22Rv1 (cell line): ENCODE measurements around the gene RABIF.

Experiments
- ZFX ChIP-seq: fragments of 450-650 bp; IDR thresholded peaks from 2 replicates; pipeline ENCODE4 v1.6.1; 2017; ENCODE audit warnings: antibody characterized with exemption, borderline replicate concordance
- TF ChIP-seq, protein P1 (sequence below): fragments of 450-650 bp; IDR thresholded peaks from 2 replicates; pipeline ENCODE4 v1.5.1; 2017; ENCODE audit warnings: mild to moderate bottlenecking

DNA sequence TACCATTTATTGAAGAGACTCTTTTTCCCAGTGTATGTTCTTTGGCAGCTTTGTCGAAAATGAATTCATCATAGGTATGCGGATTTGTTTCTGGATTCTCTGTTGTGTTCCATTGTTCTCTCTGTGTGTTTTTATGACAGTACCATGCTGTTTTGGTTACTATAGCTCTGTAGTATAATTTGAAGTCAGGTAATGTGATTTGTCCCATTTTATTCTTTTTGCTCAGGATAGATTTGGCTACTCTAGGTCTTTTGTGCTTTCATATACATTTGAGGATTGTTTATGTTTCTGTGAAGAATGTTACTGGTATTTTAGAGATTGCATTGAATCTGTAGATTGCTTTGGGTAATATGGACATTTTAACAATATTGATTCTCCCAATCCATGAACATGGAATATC, 43.5 kb upstream of the RABIF start:
- TF ChIP-seq, protein P1, sequence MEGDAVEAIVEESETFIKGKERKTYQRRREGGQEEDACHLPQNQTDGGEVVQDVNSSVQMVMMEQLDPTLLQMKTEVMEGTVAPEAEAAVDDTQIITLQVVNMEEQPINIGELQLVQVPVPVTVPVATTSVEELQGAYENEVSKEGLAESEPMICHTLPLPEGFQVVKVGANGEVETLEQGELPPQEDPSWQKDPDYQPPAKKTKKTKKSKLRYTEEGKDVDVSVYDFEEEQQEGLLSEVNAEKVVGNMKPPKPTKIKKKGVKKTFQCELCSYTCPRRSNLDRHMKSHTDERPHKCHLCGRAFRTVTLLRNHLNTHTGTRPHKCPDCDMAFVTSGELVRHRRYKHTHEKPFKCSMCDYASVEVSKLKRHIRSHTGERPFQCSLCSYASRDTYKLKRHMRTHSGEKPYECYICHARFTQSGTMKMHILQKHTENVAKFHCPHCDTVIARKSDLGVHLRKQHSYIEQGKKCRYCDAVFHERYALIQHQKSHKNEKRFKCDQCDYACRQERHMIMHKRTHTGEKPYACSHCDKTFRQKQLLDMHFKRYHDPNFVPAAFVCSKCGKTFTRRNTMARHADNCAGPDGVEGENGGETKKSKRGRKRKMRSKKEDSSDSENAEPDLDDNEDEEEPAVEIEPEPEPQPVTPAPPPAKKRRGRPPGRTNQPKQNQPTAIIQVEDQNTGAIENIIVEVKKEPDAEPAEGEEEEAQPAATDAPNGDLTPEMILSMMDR: no peak
- no peak for TF ChIP-seq ZFX
